ENCODE results near the gene PSAPL1. TPM values are rescaled to one million over a fixed set of nuclear protein-coding genes. Genes with fewer than 3 reads are reported as not detected.

The PSAPL1 gene
- total RNA-seq, 1 donor from 2014 or later: not detected

GRCh38 chr4:7419961-7420660, 14.6 kb downstream of the PSAPL1 start:
- Histone ChIP-seq H3K36me3 (ENCODE audit: control insufficient read depth, insufficient read depth, low read length) (no peaks in the 10 kb centered on the region), H3K27me3 (ENCODE audit: control insufficient read depth, insufficient read depth, low read length) (peaks cover 2% of the 10 kb centered on the region), H3K4me3 (ENCODE audit: low read depth, low read length) (no peak overlapping the region)
- no peak for TF ChIP-seq CTCF (IDR thresholded peaks at IDR 0.05; ENCODE audit: insufficient read depth, low read length, poor library complexity, severe bottlenecking)
- no peak for DNase-seq (ENCODE audit: low read depth)

DNA sequence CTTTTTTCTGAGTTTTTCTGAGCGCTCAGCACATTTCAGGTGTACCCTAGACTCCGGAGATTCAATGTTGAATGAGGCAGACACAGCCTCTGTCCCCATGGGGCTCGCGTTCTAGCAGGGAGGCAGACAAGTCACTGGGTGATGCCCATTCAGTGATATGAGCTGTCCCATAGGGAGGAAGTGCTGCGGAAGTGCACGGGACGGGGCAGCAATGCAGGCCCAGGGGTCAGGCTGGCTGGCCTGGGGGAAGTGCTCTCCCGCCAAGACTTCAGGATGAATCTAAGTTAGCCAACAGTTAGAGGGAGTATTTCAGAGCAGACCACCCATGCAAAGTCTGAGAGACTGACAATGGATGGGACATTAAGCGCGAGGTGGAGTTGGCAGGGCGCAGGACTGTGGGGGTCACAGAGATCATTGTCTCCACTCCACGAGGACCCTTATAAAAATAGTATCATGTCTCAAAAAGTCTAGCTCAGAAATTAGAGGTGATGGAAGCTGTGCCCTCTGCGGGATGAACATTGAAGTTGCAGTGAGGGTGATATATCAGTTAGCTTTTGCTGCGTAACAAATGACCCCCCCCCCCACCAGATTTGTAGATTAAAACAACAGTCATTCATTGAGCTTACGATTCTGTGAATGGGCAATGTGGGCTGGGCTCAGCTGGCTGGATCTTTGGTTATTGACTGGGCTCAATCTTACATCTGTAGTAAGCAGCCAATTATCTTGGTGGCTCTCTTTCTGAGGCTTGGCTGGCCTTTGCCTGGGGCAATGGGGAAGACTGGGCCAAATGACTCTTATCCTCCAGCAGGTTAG, 16.4 kb downstream of the PSAPL1 start:
- H3K36me3 ChIP-seq (ENCODE audit: control insufficient read depth, insufficient read depth, low read length): no peaks in the 10 kb centered on the region
- TF ChIP-seq CTCF (IDR thresholded peaks at IDR 0.05; ENCODE audit: insufficient read depth, low read length, poor library complexity, severe bottlenecking): no peak
- H3K27me3 ChIP-seq (ENCODE audit: control insufficient read depth, insufficient read depth, low read length): peaks cover 2% of the 10 kb centered on the region
- H3K4me3 ChIP-seq (ENCODE audit: low read depth, low read length): no peak overlapping the region
- DNase-seq (ENCODE audit: low read depth): no peak

- Histone ChIP-seq H3K36me3 (ENCODE audit: control insufficient read depth, insufficient read depth, low read length) (no peaks in the 10 kb centered on the region), H3K27me3 (ENCODE audit: control insufficient read depth, insufficient read depth, low read length) (peaks cover 2% of the 10 kb centered on the region), H3K4me3 (ENCODE audit: low read depth, low read length) (no peak overlapping the region)
- no peak for TF ChIP-seq CTCF (IDR thresholded peaks at IDR 0.05; ENCODE audit: insufficient read depth, low read length, poor library complexity, severe bottlenecking)
- no peak for DNase-seq (ENCODE audit: low read depth)
These were observed 17.1 kb downstream of the PSAPL1 start for GRCh38 chr4:7417639-7418038.

DNA sequence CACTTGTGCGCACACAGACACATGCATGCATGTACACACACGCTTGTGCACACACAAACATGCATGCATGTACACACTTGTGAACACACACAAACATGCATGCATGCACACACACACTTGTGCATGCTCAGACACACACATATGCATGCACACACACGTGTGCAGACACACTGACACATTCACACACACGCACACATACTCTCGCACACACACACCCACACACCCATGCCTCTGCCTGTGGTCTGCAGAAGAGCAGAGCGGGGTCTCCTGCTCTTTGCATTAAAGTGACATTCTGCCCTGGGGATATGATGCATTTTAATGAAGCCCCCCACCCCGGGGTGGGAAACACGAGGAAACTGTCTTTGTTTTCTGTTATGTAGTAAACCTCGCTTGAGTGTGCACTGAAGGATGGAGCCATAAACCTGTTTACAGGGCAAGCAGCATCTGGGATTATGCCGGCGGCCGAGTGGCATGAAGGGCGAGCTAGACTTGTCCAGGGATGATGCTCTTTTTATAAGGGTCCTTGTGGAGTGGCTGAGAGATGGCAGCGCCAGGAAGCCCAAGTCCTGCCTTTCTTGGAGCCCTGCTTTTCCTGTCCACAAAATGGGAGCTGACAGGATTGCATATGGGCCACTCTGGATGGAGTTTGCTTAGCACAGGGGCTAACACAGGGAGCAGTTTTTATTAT, 17.8 kb downstream of the PSAPL1 start:
- Histone ChIP-seq H3K36me3 (ENCODE audit: control insufficient read depth, insufficient read depth, low read length) (no peaks in the 10 kb centered on the region), H3K4me3 (ENCODE audit: low read depth, low read length) (no peak overlapping the region), H3K27me3 (ENCODE audit: control insufficient read depth, insufficient read depth, low read length) (peaks cover 5% of the 10 kb centered on the region)
- DNase-seq (ENCODE audit: low read depth): no peak
- no peak for TF ChIP-seq CTCF (IDR thresholded peaks at IDR 0.05; ENCODE audit: insufficient read depth, low read length, poor library complexity, severe bottlenecking)

- no peak for DNase-seq (ENCODE audit: low read depth)
- no peak for TF ChIP-seq CTCF (IDR thresholded peaks at IDR 0.05; ENCODE audit: insufficient read depth, low read length, poor library complexity, severe bottlenecking)
These were observed 18.6 kb downstream of the PSAPL1 start for GRCh38 chr4:7415927-7416686.

More at GRCh38 chr4:7415927-7416686, 18.6 kb downstream of the PSAPL1 start:
- Histone ChIP-seq H3K36me3 (ENCODE audit: control insufficient read depth, insufficient read depth, low read length) (no peaks in the 10 kb centered on the region), H3K27me3 (ENCODE audit: control insufficient read depth, insufficient read depth, low read length) (peaks cover 7% of the 10 kb centered on the region), H3K4me3 (ENCODE audit: low read depth, low read length) (no peak overlapping the region)
